Testis (tissue), 3 donors: ENCODE data around the gene BCKDK. TPM values are rescaled to one million over a fixed set of nuclear protein-coding genes. Genes with fewer than 3 reads are reported as not detected.
A peak's percentile ranks its signal among the peaks of the same experiment; 100 is the strongest.
"Not testable (repeated sequence)": the region's sequence is repeated elsewhere in the genome, so short reads cannot be mapped to it uniquely, and the experiment has no call there.

Source experiments
- DNase-seq: peaks from one replicate; pipeline ENCODE4 v3.0.0-alpha.2; 2019
- H3K27ac ChIP-seq, 2 donors: fragments of 200-600 bp; sonication (generic); one replicate each; pipeline ENCODE4 v1.5.1; 2019
- H3K27me3 ChIP-seq: fragments of 200-600 bp; sonication (generic); one replicate; pipeline ENCODE4 v1.5.1; 2019
- H3K36me3 ChIP-seq: fragments of 200-600 bp; sonication (generic); one replicate; pipeline ENCODE4 v1.5.1; 2017; ENCODE audit warnings: low read depth; ENCODE audit errors: missing control alignments
- H3K4me1 ChIP-seq: fragments of 200-600 bp; sonication (generic); one replicate; pipeline ENCODE4 v1.5.1; 2019
- H3K4me3 ChIP-seq, 2 donors: fragments of 200-600 bp; sonication (generic); one replicate each; pipeline ENCODE4 v1.5.1; 2017 to 2019
- H3K9me3 ChIP-seq: fragments of 200-600 bp; sonication (generic); one replicate; pipeline ENCODE4 v1.5.1; 2017
- CTCF ChIP-seq, 3 experiments: fragments of 450-650 bp in 2 of 3; fragments of 200-600 bp in 1 of 3; sonication (generic) in 1 of 3; IDR thresholded peaks; one replicate each; pipeline ENCODE4 v1.5.1; 2016 to 2019; ENCODE audit warnings: antibody characterized with exemption in 3 of 3, mild to moderate bottlenecking in 2 of 3, moderate library complexity in 1 of 3
- POLR2A ChIP-seq: fragments of 450-650 bp; IDR thresholded peaks from one replicate; pipeline ENCODE4 v1.6.1; 2017; ENCODE audit warnings: antibody characterized with exemption, mild to moderate bottlenecking, moderate library complexity
- WGBS, 2 donors: methylation state at CpG; one replicate each; pipeline ENCODE4 v1.1.5; 2018; 5-methylcytosine and 5-hydroxymethylcytosine counted together
- intact Hi-C: fragments of 100-400 bp; cut with DNase I; formaldehyde crosslinking; loops from one replicate; pipeline ENCODE4 v1.15.1; 2023; ENCODE audit warnings: low total_unique reads
- polyA plus RNA-seq: library from polyadenylated mRNA; stranded (reverse); fragments of 350-450 nt; fragmentation: Illumina TruSeq; extraction: RNeasy Lipid Tissue Mini Kit (QIAGEN cat#74804); gene quantifications from one replicate; pipeline ENCODE4 v1.2.3, GENCODE V29; 2014; ENCODE audit warnings: low read depth, low replicate concordance; ENCODE audit not compliant: insufficient read depth
- total RNA-seq, 2 donors: library from RNA; depleted of rRNA; stranded (reverse); fragments of >200 nt; gene quantifications; one replicate each; pipeline ENCODE4 v1.2.3, GENCODE V29; 2016

Gene BCKDK
- total and polyA plus RNA-seq, 3 donors from 2014 or later = 34.5 to 69.1 (median 68.8) TPM

GRCh38 chr16:31148281-31148728 lies 40.1 kb downstream of the BCKDK start:
- TF ChIP-seq CTCF (IDR thresholded peaks at IDR 0.05) = no peak
- no peak for TF ChIP-seq POLR2A
- Histone ChIP-seq H3K4me3 (peak overlapping the region in 1 of 2 donors; percentile 56), H3K9me3 (no peaks in the 10 kb centered on the region), H3K4me1 (no peaks in the 10 kb centered on the region), H3K36me3 (no peaks in the 10 kb centered on the region), H3K27me3 (no peaks in the 10 kb centered on the region), H3K27ac (no peak overlapping the region)
- peak; percentile 39 for DNase-seq
- intact Hi-C loops = loop anchor here (10.0 kb wide), 2 partner anchors 64 to 164 kb away; partner anchors contain the start of genes HSD3B7 and PRSS53
- 11 to 33% methylated on average over 14 to 39 of the region's 40 CpGs for WGBS, 2 donors

GRCh38 chr16:31148896-31149295 lies 40.7 kb downstream of the BCKDK start:
- WGBS, 2 donors = 28 to 69% methylated on average over 8 to 25 of the region's 25 CpGs
- H3K36me3 ChIP-seq = no peaks in the 10 kb centered on the region
- H3K4me3 ChIP-seq = no peak overlapping the region
- TF ChIP-seq POLR2A = no peak
- no peak for TF ChIP-seq CTCF (IDR thresholded peaks at IDR 0.05)
- H3K4me1 ChIP-seq = no peaks in the 10 kb centered on the region
- DNase-seq = no peak
- H3K9me3 ChIP-seq = no peaks in the 10 kb centered on the region
- H3K27ac ChIP-seq = no peak overlapping the region
- H3K27me3 ChIP-seq = no peaks in the 10 kb centered on the region
- intact Hi-C loops = loop anchor here (10.0 kb wide), 2 partner anchors 64 to 164 kb away; partner anchors contain the start of genes HSD3B7 and PRSS53

GRCh38 chr16:31149332-31149731 lies 41.1 kb downstream of the BCKDK start:
- Histone ChIP-seq H3K27ac (no peak overlapping the region), H3K4me3 (no peak overlapping the region), H3K27me3 (no peaks in the 10 kb centered on the region), H3K9me3 (no peaks in the 10 kb centered on the region), H3K36me3 (no peaks in the 10 kb centered on the region), H3K4me1 (no peaks in the 10 kb centered on the region)
- TF ChIP-seq POLR2A (no peak), CTCF (IDR thresholded peaks at IDR 0.05) (no peak)
- intact Hi-C loops = loop anchor here (10.0 kb wide), 2 partner anchors 65 to 165 kb away; partner anchors contain the start of genes HSD3B7 and PRSS53
- WGBS, 2 donors = 77 to 81% methylated on average over 5 of the region's 5 CpGs
- no peak for DNase-seq

- H3K4me3 ChIP-seq = no peak within 1 kb of the TSS
- H3K4me1 ChIP-seq = no peaks in the 10 kb centered on the region
- H3K27ac ChIP-seq = no peak within 1 kb of the TSS
- H3K36me3 ChIP-seq = no peaks in the 10 kb centered on the region
- H3K9me3 ChIP-seq = no peaks in the 10 kb centered on the region
- intact Hi-C loops = loop anchor here (5.0 to 10.0 kb wide), 3 partner anchors 37 to 165 kb away; partner anchors contain the start of genes HSD3B7 and PRSS53
- DNase-seq = no peak
- 75 to 91% methylated on average over 3 to 11 of the region's 11 CpGs for WGBS, 2 donors
- no peaks in the 10 kb centered on the region for H3K27me3 ChIP-seq
- no peak for TF ChIP-seq POLR2A
Measured at GRCh38 chr16:31149894-31150890, 42.0 kb downstream of the BCKDK start, which contains the start of gene PRSS36. Gene PRSS36, minus strand, starts transcription at chr16:31150066. Its CDS starts 31 bp downstream, at chr16:31150035.

GRCh38 chr16:31150976-31151375 lies 42.8 kb downstream of the BCKDK start:
- H3K27ac ChIP-seq, H3K9me3 ChIP-seq, H3K36me3 ChIP-seq, H3K4me1 ChIP-seq, H3K27me3 ChIP-seq, H3K4me3 ChIP-seq, DNase-seq: not testable (repeated sequence)
- intact Hi-C loops = loop anchor here (5.0 kb wide), 1 partner anchor 36 kb away; no protein-coding TSS in a partner anchor
- 85 to 86% methylated on average over 6 of the region's 6 CpGs for WGBS, 2 donors
